H1 (cell line): ENCODE measurements around the gene PPP1R7. TPM values are rescaled to one million over a fixed set of nuclear protein-coding genes. Genes with fewer than 3 reads are reported as not detected.

Source experiments
- polyA plus RNA-seq, 7 experiments: library from polyadenylated mRNA; depleted of rRNA in 3 of 7; stranded (reverse) in 5 of 7; unstranded in 2 of 7; fragments of >200 nt in 5 of 7; fragments of 200-250 nt in 2 of 7; gene quantifications; 1 replicate in 5 of 7; 2 replicates in 1 of 7; 4 replicates in 1 of 7; pipeline versions ENCODE4 v1.2.1 to v1.2.3, GENCODE V29; 2011 to 2013; ENCODE audit warnings: missing spikeins in 2 of 7, mixed read lengths in 2 of 7
- small RNA-seq: library from polyadenylated mRNA; stranded (forward); fragments of <200 nt; extraction: miRNeasy Mini kit (QIAGEN cat#:217004); gene quantifications from one replicate; pipeline ENCODE3, GENCODE V24; 2013; ENCODE audit not compliant: insufficient read depth
- total RNA-seq: library from RNA; stranded (reverse); fragmentation: NEBNext Ultra II Directional; extraction: Animal tissue kit (Norgen Biotek cat#: 25700); gene quantifications from 2 replicates; pipeline ENCODE4 v1.2.1, GENCODE V29; 2021

Gene PPP1R7
- total and polyA plus RNA-seq, 2 of the 8 experiments (the other 6 are each of a cell fraction or from before 2014, with no cell fraction given): 22.2 to 64.0 TPM

Small RNA genes lying within 50 kb of the gene (small RNA-seq; reads per million reads assigned to genes)
- not detected for gene AC005237.2

Other genes starting within 250 kb of the PPP1R7 start
- not detected in 2 replicates for gene CROCC2, start 244.1 kb upstream of the PPP1R7 start, total RNA-seq
- not detected in 2 replicates for gene CROCC2, start 244.1 kb upstream of the PPP1R7 start, polyA plus RNA-seq (2011; rRNA removed)
- 1.9 and 2.4 TPM in 2 replicates for gene SNED1, start 151.8 kb upstream of the PPP1R7 start, total RNA-seq
- gene SNED1, start 151.8 kb upstream of the PPP1R7 start, polyA plus RNA-seq (2011; rRNA removed): 1.9 and 2.6 TPM in 2 replicates
- 25.8 and 25.9 TPM in 2 replicates for gene MTERF4, start 48.2 kb upstream of the PPP1R7 start, total RNA-seq
- gene MTERF4, start 48.2 kb upstream of the PPP1R7 start, polyA plus RNA-seq (2011; rRNA removed): 25.8 and 28.5 TPM in 2 replicates
- gene PASK, start 995 bp upstream of the PPP1R7 start, total RNA-seq: 57.3 and 66.1 TPM in 2 replicates
- gene PASK, start 995 bp upstream of the PPP1R7 start, polyA plus RNA-seq (2011; rRNA removed): 20.5 and 26.5 TPM in 2 replicates
- gene ANO7, start 38.2 kb downstream of the PPP1R7 start, total RNA-seq: 6.5 and 6.9 TPM in 2 replicates
- 3.2 and 4.1 TPM in 2 replicates for gene ANO7, start 38.2 kb downstream of the PPP1R7 start, polyA plus RNA-seq (2011; rRNA removed)
- 329 and 360 TPM in 2 replicates for gene HDLBP, start 165.2 kb downstream of the PPP1R7 start, total RNA-seq
- gene HDLBP, start 165.2 kb downstream of the PPP1R7 start, polyA plus RNA-seq (2011; rRNA removed): 185 and 249 TPM in 2 replicates
- 373 and 392 TPM in 2 replicates for gene SEPTIN2, start 165.5 kb downstream of the PPP1R7 start, total RNA-seq
- 288 and 650 TPM in 2 replicates for gene SEPTIN2, start 165.5 kb downstream of the PPP1R7 start, polyA plus RNA-seq (2011; rRNA removed)
- 33.4 and 35.7 TPM in 2 replicates for gene FARP2, start 205.8 kb downstream of the PPP1R7 start, total RNA-seq
- 12.4 and 12.7 TPM in 2 replicates for gene FARP2, start 205.8 kb downstream of the PPP1R7 start, polyA plus RNA-seq (2011; rRNA removed)